Esophagus mucosa (tissue), 1 donor: ENCODE results near the gene SPAG9. TPM values are rescaled to one million over a fixed set of nuclear protein-coding genes. Genes with fewer than 3 reads are reported as not detected.

Experiments used
- ATAC-seq: fragments of 200-7000 bp; cut with Tn5 transposase; one replicate; pipeline ENCODE4 v1.9.1; 2020
- total RNA-seq: library from RNA; stranded (reverse); gene quantifications from one replicate; pipeline ENCODE4 v1.2.4, GENCODE V29; 2023
- donor health status: DM: yes; HTN: yes; CAD: no.

Gene SPAG9, protein sequence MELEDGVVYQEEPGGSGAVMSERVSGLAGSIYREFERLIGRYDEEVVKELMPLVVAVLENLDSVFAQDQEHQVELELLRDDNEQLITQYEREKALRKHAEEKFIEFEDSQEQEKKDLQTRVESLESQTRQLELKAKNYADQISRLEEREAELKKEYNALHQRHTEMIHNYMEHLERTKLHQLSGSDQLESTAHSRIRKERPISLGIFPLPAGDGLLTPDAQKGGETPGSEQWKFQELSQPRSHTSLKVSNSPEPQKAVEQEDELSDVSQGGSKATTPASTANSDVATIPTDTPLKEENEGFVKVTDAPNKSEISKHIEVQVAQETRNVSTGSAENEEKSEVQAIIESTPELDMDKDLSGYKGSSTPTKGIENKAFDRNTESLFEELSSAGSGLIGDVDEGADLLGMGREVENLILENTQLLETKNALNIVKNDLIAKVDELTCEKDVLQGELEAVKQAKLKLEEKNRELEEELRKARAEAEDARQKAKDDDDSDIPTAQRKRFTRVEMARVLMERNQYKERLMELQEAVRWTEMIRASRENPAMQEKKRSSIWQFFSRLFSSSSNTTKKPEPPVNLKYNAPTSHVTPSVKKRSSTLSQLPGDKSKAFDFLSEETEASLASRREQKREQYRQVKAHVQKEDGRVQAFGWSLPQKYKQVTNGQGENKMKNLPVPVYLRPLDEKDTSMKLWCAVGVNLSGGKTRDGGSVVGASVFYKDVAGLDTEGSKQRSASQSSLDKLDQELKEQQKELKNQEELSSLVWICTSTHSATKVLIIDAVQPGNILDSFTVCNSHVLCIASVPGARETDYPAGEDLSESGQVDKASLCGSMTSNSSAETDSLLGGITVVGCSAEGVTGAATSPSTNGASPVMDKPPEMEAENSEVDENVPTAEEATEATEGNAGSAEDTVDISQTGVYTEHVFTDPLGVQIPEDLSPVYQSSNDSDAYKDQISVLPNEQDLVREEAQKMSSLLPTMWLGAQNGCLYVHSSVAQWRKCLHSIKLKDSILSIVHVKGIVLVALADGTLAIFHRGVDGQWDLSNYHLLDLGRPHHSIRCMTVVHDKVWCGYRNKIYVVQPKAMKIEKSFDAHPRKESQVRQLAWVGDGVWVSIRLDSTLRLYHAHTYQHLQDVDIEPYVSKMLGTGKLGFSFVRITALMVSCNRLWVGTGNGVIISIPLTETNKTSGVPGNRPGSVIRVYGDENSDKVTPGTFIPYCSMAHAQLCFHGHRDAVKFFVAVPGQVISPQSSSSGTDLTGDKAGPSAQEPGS (N-terminal part only)
- 40.4 TPM for total RNA-seq

DNA sequence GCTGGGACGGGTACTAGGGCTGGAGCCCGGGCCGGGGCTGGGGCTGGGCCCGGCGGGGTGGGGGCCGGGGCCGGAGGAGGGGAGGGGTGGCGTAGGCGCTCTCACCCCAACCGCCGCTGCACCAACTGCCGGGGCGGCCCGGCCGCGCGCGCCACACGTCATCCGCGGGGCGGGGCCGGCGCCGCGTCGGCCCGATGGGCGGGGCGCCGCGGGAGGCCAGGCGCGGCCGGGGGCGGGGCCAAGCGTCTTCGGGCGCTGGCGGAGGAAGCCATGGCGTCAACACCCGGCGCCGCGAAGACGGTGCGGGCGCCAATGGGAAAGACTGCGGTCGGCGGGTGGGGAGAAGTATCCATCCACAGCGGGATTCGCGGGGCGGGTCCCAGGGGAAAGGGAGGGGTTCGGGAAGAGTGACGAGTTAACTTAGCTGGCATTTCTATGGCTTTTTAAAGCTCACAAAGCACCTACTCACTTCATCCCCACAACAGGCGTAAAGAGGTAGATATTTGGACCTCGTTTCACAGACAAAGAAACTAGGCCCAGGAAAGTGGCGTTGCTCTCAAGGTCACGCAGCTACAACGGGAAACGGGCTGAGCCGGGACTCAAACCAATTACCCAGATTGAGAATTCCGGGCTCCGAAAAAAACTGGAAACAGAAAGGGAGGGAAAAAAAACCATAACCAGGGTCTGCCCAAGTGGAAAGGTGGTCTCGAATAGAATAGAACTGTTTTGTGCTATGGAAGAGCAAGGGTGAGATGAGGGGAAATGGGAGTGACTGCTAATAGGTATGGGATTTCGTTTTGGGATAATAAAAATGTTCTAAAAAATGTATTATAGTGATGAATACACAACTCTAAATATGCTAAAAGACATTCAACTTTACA is at the start of gene SPAG9:
TSS of gene SPAG9 (minus strand) at position 130 of the 881 bp plus-strand sequence. CDS start 212 bp downstream, outside the sequence.
- ATAC-seq: peak; percentile 87

DNA sequence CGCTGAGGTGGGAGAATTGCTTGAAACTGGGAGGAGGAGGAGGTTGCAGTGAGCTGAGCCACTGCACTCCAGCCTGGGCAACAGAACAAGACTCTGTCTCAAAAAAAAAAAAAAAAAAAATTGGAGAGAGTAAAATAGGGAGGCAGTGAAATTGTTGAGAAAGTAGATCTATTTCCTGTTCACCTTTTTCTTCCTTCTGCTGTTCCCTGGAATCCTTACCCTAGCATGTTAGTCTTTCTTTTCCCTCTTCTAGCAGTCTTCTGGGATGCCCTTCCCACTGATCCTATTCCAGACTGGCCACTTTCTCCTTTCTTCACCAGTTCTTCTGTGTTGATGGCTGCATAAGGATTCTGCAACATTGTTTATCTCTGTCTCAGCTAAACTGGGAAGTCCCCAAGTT is 48.7 kb upstream of the SPAG9 start:
- ATAC-seq: no peak

GRCh38 chr17:51166987-51167931 is 46.6 kb upstream of the SPAG9 start:
- ATAC-seq: peak; percentile 41

- peak; percentile 96 for ATAC-seq
Measured at GRCh38 chr17:51166198-51166986, 45.7 kb upstream of the SPAG9 start, which contains the start of gene NME2. TSS of gene NME2 (plus strand) at chr17:51166411. CDS start at chr17:51166831, 420 bp downstream.

DNA sequence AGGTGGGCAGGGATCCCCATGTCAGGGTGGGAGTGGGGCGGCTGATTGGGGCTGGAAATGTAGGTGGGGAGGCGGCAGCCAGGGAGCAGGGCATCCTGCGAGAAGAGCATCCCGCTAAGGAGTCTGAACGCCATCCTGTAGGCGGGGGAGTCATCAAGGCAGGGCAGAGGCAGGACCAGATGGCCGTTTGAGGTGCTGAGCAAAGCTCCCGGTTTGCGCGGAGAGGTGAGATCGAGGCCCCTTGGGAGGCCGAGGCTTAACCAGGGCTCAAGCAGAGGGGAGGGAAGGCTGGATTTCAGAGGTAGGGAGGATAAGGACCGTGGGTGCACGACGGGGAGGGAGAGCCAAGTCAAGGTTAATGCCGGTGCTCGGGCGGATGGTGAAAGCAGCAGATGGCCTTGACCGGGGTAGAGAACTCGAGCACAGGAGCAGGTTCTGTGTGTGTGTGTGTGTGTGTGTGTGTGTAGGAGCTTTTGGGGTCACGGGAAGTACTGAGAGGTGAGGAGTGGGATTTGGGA is 45.1 kb upstream of the SPAG9 start:
- ATAC-seq: peak; percentile 41

DNA sequence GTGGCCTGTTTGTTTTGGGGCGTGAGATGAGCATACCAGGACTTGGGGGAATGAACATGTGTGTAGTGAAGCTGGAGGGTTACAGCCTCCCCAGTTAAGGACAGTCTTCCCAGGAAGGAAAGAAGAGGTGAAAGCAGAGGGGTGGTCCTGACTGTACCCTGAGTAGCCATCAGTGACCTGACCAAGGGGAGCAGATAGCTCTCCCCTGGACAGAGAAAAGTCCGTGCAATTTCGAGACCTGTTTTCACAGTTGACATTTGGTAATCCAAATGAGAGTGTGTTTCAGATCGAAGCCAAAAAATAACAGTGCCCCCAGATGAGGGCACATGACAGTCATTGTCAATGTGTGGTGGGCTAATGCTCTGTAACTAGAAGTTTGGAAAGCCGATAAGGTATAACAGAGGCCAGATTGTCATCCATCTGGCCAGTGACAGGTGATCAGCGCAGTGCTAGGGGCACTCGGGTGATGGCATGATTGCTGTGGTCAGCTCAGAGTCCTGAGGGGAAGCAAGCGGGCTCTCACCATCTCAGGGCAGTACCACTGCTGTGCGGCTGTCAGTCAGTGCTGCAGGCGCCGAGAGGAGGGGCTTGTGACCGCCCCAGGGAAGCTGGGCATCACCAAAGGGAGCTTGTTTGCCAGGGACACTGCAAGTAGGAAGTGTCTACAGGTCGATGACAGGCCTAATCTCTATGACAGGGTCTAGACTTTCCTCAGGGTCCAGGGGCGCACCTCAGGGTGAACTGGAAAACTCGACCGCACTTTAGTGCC is 44.4 kb upstream of the SPAG9 start:
- ATAC-seq: peak; percentile 1

GRCh38 chr17:51161541-51161940 is 40.9 kb upstream of the SPAG9 start:
- no peak for ATAC-seq

DNA sequence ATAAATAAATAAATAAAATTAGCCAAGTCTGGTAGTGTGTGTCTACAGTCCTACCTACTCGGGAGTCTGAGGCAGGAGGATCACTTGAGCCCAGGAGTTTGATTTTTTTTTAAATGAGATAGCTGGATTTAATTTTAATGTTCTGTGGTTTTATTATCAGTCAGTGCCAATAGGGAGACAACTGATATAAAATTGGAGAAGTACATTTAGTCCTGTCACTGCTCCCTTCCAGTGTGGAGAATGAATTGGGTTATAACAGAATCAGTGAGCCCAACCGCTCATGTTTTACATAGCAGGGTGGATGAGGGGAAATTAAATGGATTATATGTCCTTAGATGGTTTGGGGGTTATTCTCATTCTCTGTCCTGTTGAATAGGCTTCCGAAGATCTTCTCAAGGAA is 38.9 kb upstream of the SPAG9 start:
- no peak for ATAC-seq

DNA sequence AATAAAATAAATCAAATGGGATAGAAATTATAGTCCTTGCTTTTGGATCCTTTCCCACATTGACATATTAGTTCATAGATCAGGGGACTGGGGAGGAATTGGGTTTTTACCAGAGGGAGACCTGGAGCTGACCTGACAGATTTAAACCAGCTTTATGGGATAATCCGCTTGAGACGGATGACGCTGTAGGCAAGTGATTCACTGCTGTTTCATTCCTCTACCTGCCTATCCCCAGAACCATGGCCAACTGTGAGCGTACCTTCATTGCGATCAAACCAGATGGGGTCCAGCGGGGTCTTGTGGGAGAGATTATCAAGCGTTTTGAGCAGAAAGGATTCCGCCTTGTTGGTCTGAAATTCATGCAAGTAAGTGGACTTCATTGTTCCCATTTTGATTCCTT is 34.7 kb upstream of the SPAG9 start:
- peak; percentile 27 for ATAC-seq

- no peak for ATAC-seq
Measured at GRCh38 chr17:51154176-51154575, 33.5 kb upstream of the SPAG9 start.

DNA sequence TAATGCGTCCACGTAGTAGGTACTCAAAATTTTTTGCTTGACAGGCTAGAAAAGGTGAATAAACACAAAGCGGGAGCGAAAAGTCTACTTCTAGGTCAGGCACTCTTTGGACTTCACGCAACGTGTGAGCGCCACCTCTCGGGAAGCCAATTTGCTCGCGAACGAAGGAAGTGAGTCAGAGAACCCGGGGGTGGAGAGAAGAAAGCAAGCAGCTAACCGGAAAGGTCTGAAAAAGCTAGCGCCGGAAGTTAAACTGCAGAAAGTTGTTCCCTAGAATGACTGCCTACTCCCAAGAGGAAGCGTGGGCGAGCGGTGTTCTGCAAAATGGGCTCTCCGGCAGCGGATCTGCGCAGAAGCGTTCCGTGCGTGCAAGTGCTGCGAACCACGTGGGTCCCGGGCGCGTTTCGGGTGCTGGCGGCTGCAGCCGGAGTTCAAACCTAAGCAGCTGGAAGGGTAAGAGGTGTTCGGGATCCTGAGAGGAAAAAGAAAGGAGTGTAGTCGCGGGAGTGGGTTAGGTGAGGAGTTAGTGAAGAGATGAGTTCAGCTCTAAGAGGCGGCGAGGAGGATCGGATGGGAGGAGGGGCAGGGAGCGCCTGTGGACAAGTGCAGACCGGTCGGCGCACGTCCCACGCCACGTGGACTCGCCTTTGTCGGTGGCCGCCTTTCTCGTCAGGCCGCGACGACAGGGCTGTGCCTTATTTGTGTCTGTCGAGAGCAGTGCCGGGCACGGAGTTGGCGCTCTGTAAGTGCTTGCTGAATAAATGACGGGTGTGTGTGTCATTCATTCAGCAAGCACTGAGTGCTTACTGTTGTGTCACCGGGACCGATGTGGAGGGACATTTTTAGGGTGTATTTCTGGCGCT is 32.8 kb upstream of the SPAG9 start, which contains the start of gene NME1:
TSS of gene NME1 (plus strand) at position 350 of the 863 bp plus-strand sequence. CDS start 2,096 bp downstream, outside the sequence.
- ATAC-seq: peak; percentile 94

DNA sequence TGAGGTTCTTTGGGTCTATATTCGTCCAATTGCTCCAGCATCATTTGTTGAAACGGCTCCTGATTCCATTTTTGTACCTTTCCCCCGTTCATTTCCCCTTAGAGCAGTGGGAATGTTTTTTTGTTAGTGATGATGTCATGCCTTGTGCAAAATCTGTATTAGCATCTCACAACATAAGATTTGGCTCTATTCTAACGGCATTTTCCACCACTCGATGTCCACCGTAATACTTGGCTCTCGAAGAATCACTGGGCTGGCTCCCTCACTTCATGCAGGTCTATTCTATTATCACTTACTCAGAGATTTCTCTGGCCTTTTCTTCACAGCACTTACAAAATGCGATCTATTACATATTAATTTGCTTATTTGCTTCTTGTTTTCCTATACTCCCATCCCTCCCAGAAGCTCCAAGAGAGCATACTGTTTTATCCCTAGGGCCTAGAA is 32.1 kb upstream of the SPAG9 start:
- ATAC-seq: no peak

DNA sequence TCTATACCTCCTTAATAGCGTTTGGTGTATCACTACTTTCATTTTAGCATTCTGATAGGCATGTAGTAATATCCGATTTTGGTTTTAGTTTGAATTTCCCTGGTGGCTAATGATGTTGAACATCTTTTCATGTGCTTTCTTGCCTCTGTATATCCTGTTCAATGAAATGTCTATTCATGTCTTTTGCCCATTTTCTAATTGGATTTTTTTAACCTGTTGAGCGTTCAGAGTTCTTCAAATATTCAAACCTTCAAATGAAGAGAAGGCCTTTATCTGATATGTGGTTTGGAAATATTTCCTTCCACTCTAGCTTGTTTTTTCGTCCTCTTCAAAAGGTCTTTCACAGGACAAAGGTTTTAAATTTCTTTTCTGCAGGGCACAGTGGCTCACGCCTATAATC is 30.3 kb upstream of the SPAG9 start:
- ATAC-seq: no peak

DNA sequence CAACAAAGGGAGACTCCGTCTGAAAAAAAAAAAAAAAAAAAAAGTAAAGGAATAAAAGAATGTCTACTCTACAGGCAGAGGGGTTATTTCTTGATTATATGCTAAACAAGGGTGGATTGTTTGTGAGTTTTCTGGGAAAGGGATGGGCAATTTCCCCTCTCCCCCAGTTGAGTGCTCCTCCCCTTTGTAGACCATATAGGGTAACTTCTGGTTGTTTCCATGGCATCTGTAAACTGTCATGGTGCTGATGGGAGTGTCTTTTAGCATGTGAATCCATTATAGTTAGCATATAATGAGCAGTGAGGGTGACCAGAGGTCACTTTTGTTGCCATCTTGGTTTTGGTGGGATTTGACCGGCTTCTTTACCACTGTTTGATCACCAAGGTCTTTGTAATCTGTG is 28.5 kb upstream of the SPAG9 start:
- ATAC-seq: no peak

DNA sequence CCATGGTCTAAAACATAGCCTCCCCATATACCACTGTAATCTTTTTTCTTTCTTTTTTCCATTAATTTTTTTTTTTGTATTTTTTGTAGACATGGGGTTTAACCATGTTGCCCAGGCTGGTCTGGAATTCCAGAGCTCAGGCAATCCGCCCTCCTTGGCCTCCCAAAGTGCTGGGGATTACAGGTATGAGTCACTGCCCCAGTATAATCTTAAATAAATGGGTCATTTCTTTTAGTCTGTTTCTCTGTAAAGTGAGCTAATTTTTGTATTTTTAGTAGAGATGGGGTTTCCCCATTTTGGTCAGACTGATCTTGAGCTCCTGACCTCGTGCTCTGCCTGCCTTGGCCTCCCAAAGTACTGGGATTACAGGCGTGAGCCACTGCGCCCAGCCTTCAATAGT is 27.0 kb upstream of the SPAG9 start:
- no peak for ATAC-seq

GRCh38 chr17:51144266-51145022 is 23.8 kb upstream of the SPAG9 start:
- ATAC-seq: no peak
